HepG2 (cell line): ENCODE data around the gene RPRD2. TPM values are rescaled to one million over a fixed set of nuclear protein-coding genes. Genes with fewer than 3 reads are reported as not detected.

Experiments used
- GABPA ChIP-seq, 2 experiments: IDR thresholded peaks; 2 replicates each; pipeline ENCODE4 v1.6.1; 2011 to 2016; ENCODE audit warnings: low read depth in 2 of 2, low read length in 1 of 2, missing biosample characterization in 1 of 2, missing genetic modification characterization in 1 of 2
- HNRNPLL ChIP-seq: fragments of 200-400 bp; formaldehyde crosslinking; IDR thresholded peaks from 2 replicates; pipeline ENCODE4 v1.6.1; 2017; ENCODE audit warnings: mild to moderate bottlenecking, low read depth, low read length; ENCODE audit not compliant: poor library complexity, severe bottlenecking
- HOXD1 ChIP-seq: sonication (generic); formaldehyde crosslinking; IDR thresholded peaks from 2 replicates; pipeline ENCODE4 v1.5.0; 2020; ENCODE audit warnings: missing genetic modification reagents
- MED1 ChIP-seq: sonication (generic); formaldehyde crosslinking; IDR thresholded peaks from 2 replicates; pipeline ENCODE4 v1.4.0; 2020; ENCODE audit warnings: missing genetic modification reagents
- MIXL1 ChIP-seq: IDR thresholded peaks from 2 replicates; pipeline ENCODE4 v1.6.1; 2016
- RARA ChIP-seq: IDR thresholded peaks from 2 replicates; pipeline ENCODE4 v1.6.1; 2016; ENCODE audit warnings: missing genetic modification reagents, missing compliant biosample characterization
- SALL2 ChIP-seq: sonication (generic); formaldehyde crosslinking; IDR thresholded peaks from 2 replicates; pipeline ENCODE4 v1.8.1; 2023; ENCODE audit warnings: mild to moderate bottlenecking, missing genetic modification reagents, inconsistent platforms
- ZNF101 ChIP-seq: sonication (generic); formaldehyde crosslinking; IDR thresholded peaks from 2 replicates; pipeline ENCODE4 v1.4.0; 2020; ENCODE audit warnings: mild to moderate bottlenecking, low read depth, missing genetic modification reagents, borderline replicate concordance
- ZNF317 ChIP-seq: sonication (generic); formaldehyde crosslinking; IDR thresholded peaks from 2 replicates; pipeline ENCODE4 v1.5.0; 2020; ENCODE audit warnings: mild to moderate bottlenecking, missing genetic modification reagents
- ZNF563 ChIP-seq: sonication (generic); formaldehyde crosslinking; IDR thresholded peaks from 2 replicates; pipeline ENCODE4 v1.8.0; 2022; ENCODE audit warnings: mild to moderate bottlenecking, moderate library complexity, missing genetic modification reagents
- ZNF670 ChIP-seq: sonication (generic); formaldehyde crosslinking; IDR thresholded peaks from 2 replicates; pipeline ENCODE4 v1.8.0; 2022; ENCODE audit warnings: mild to moderate bottlenecking, missing genetic modification reagents, borderline replicate concordance
- ZNF816 ChIP-seq: sonication (generic); formaldehyde crosslinking; IDR thresholded peaks from 2 replicates; pipeline ENCODE4 v1.8.0; 2022; ENCODE audit warnings: missing genetic modification reagents, mild to moderate bottlenecking, borderline replicate concordance
- ZNF891 ChIP-seq: sonication (generic); formaldehyde crosslinking; IDR thresholded peaks from 2 replicates; pipeline ENCODE4 v1.5.0; 2020; ENCODE audit warnings: mild to moderate bottlenecking, missing genetic modification reagents
- polyA plus RNA-seq, 8 experiments: library from polyadenylated mRNA; depleted of rRNA in 3 of 8; stranded (reverse) in 7 of 8; unstranded in 1 of 8; fragments of >200 nt; fragmentation: Illumina TruSeq in 4 of 8; extraction: Trizol in 4 of 8; gene quantifications; 2 replicates each; pipeline versions ENCODE4 v1.2.1 to v1.2.3, GENCODE V29; 2011 to 2016; ENCODE audit warnings: low read depth in 4 of 8, missing spikeins in 1 of 8, mixed read lengths in 1 of 8; ENCODE audit not compliant: insufficient read depth in 1 of 8
- total RNA-seq, 5 experiments: library from RNA; depleted of rRNA; stranded (reverse); fragments of >200 nt; fragmentation: Illumina TruSeq; extraction: Trizol; gene quantifications; 2 replicates each; pipeline ENCODE4 v1.2.3, GENCODE V29; 2016; ENCODE audit warnings: low read depth in 1 of 5
- TF ChIP-seq, protein P1 (sequence below): sonication (generic); formaldehyde crosslinking; IDR thresholded peaks from 2 replicates; pipeline ENCODE4 v1.5.0; 2020; ENCODE audit warnings: missing genetic modification reagents, mild to moderate bottlenecking, borderline replicate concordance
- TF ChIP-seq, protein P2 (sequence below): sonication (generic); formaldehyde crosslinking; conservative IDR thresholded peaks from 2 replicates; pipeline ENCODE4 v1.4.0; 2020; ENCODE audit warnings: missing genetic modification reagents
- TF ChIP-seq, protein P3 (sequence below), 2 experiments: sonication (generic) in 1 of 2; formaldehyde crosslinking in 1 of 2; IDR thresholded peaks; 2 replicates each; pipeline versions ENCODE4 v1.6.1 to v1.9.0; 2014 to 2022; ENCODE audit warnings: antibody characterized with exemption in 1 of 2, borderline replicate concordance in 1 of 2, inconsistent platforms in 1 of 2, low read depth in 1 of 2, missing genetic modification reagents in 1 of 2
- TF ChIP-seq, protein P4 (sequence below): sonication (generic); formaldehyde crosslinking; IDR thresholded peaks from 2 replicates; pipeline ENCODE4 v1.5.1; 2020; ENCODE audit warnings: missing genetic modification reagents, mild to moderate bottlenecking, borderline replicate concordance
- TF ChIP-seq, protein P5 (sequence below): sonication (generic); formaldehyde crosslinking; IDR thresholded peaks from 2 replicates; pipeline ENCODE4 v1.4.0; 2020; ENCODE audit warnings: missing genetic modification reagents, borderline replicate concordance

Gene RPRD2
- total and polyA plus RNA-seq, 2 of the 13 experiments (the other 11 are each of a cell fraction or from before 2014, with no cell fraction given), result 8.0 to 8.9 TPM

DNA sequence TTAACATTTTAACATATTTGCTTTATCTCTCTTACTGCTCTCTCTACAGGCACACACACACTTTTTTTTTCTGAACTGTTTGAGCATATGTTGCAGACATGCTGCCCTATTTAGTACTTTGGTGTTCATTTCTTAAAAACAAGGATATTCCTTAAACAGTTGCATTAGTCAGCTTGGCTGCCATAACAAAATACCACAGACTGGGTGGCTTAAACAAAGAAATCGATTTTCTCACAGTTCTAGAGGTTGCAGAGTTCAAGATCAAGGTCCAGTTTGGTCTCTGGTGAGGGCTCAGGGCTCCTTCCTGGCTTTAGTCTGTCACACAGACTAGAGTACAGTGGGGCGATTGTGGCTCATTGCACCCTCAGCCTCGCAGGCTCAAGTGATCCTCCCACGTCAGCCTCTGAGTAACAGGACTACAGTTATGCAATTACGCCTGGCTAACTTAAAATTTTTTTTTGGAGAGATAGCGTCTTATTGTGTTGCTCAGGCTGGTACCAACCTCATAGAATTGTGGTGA, 46.7 kb downstream of the RPRD2 start (continued):
- no peak for TF ChIP-seq ZNF101 (CRISPR knock-in tag)
- TF ChIP-seq, protein P1, sequence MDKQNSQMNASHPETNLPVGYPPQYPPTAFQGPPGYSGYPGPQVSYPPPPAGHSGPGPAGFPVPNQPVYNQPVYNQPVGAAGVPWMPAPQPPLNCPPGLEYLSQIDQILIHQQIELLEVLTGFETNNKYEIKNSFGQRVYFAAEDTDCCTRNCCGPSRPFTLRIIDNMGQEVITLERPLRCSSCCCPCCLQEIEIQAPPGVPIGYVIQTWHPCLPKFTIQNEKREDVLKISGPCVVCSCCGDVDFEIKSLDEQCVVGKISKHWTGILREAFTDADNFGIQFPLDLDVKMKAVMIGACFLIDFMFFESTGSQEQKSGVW (CRISPR knock-in tag), result no peak
- peak; percentile 63; the same call in 1 of the 2 replicates for TF ChIP-seq SALL2 (CRISPR knock-in tag)
- peak; percentile 83 for TF ChIP-seq MED1 (CRISPR knock-in tag)
- no peak for TF ChIP-seq GABPA (IDR thresholded peaks at IDR 0.05; ENCODE audit: low read depth, low read length)
- TF ChIP-seq GABPA (CRISPR knock-in tag; IDR thresholded peaks at IDR 0.05; ENCODE audit: low read depth), result no peak; the same call in 1 of the 2 replicates
- no peak for TF ChIP-seq HNRNPLL
- TF ChIP-seq ZNF563 (CRISPR knock-in tag), result no peak
- peak; percentile 100 for TF ChIP-seq RARA (CRISPR knock-in tag)
- TF ChIP-seq, protein P2, sequence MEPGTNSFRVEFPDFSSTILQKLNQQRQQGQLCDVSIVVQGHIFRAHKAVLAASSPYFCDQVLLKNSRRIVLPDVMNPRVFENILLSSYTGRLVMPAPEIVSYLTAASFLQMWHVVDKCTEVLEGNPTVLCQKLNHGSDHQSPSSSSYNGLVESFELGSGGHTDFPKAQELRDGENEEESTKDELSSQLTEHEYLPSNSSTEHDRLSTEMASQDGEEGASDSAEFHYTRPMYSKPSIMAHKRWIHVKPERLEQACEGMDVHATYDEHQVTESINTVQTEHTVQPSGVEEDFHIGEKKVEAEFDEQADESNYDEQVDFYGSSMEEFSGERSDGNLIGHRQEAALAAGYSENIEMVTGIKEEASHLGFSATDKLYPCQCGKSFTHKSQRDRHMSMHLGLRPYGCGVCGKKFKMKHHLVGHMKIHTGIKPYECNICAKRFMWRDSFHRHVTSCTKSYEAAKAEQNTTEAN (CRISPR knock-in tag), result peak; percentile 70
- TF ChIP-seq MIXL1 (CRISPR knock-in tag), result peak; percentile 73; the same call in 1 of the 2 replicates
- TF ChIP-seq, protein P3, sequence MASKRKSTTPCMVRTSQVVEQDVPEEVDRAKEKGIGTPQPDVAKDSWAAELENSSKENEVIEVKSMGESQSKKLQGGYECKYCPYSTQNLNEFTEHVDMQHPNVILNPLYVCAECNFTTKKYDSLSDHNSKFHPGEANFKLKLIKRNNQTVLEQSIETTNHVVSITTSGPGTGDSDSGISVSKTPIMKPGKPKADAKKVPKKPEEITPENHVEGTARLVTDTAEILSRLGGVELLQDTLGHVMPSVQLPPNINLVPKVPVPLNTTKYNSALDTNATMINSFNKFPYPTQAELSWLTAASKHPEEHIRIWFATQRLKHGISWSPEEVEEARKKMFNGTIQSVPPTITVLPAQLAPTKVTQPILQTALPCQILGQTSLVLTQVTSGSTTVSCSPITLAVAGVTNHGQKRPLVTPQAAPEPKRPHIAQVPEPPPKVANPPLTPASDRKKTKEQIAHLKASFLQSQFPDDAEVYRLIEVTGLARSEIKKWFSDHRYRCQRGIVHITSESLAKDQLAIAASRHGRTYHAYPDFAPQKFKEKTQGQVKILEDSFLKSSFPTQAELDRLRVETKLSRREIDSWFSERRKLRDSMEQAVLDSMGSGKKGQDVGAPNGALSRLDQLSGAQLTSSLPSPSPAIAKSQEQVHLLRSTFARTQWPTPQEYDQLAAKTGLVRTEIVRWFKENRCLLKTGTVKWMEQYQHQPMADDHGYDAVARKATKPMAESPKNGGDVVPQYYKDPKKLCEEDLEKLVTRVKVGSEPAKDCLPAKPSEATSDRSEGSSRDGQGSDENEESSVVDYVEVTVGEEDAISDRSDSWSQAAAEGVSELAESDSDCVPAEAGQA (IDR thresholded peaks at IDR 0.05; ENCODE audit: low read depth), result no peak; the same call in 1 of the 2 replicates
- TF ChIP-seq, protein P3 (CRISPR knock-in tag; IDR thresholded peaks at IDR 0.05; ENCODE audit: borderline replicate concordance), result no peak; the same call in 1 of the 2 replicates
- TF ChIP-seq, protein P4, sequence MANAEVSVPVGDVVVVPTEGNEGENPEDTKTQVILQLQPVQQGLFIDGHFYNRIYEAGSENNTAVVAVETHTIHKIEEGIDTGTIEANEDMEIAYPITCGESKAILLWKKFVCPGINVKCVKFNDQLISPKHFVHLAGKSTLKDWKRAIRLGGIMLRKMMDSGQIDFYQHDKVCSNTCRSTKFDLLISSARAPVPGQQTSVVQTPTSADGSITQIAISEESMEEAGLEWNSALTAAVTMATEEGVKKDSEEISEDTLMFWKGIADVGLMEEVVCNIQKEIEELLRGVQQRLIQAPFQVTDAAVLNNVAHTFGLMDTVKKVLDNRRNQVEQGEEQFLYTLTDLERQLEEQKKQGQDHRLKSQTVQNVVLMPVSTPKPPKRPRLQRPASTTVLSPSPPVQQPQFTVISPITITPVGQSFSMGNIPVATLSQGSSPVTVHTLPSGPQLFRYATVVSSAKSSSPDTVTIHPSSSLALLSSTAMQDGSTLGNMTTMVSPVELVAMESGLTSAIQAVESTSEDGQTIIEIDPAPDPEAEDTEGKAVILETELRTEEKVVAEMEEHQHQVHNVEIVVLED (CRISPR knock-in tag), result peak; percentile 51; the same call in 1 of the 2 replicates
- TF ChIP-seq ZNF317 (CRISPR knock-in tag), result peak; percentile 83
- TF ChIP-seq ZNF670 (CRISPR knock-in tag), result peak; percentile 85
- peak; percentile 74 for TF ChIP-seq HOXD1
- no peak for TF ChIP-seq ZNF891 (CRISPR knock-in tag)
- peak; percentile 78; the same call in 1 of the 2 replicates for TF ChIP-seq ZNF816
- TF ChIP-seq, protein P5, sequence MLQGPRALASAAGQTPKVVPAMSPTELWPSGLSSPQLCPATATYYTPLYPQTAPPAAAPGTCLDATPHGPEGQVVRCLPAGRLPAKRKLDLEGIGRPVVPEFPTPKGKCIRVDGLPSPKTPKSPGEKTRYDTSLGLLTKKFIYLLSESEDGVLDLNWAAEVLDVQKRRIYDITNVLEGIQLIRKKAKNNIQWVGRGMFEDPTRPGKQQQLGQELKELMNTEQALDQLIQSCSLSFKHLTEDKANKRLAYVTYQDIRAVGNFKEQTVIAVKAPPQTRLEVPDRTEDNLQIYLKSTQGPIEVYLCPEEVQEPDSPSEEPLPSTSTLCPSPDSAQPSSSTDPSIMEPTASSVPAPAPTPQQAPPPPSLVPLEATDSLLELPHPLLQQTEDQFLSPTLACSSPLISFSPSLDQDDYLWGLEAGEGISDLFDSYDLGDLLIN (CRISPR knock-in tag), result no peak
